DND-41 (cell line): ENCODE data around the gene ELAVL1.

Experiments
- ATAC-seq: fragments of 200-7000 bp; cut with Tn5 transposase; 3 replicates; pipeline ENCODE4 v1.9.1; 2021; ENCODE audit warnings: low read depth; ENCODE audit not compliant: insufficient read depth
- DNase-seq: peaks from one replicate; pipeline ENCODE4 v3.0.0-alpha.2; 2020
- H2AFZ ChIP-seq: 2 replicates; pipeline ENCODE4 v1.6.0; 2012; ENCODE audit warnings: low read depth, low read length
- H3K27ac ChIP-seq: 2 replicates; pipeline ENCODE4 v1.5.1; 2012; ENCODE audit warnings: low read length, inconsistent platforms
- H3K27me3 ChIP-seq: fragments of 200-600 bp; sonication (generic); 2 replicates; pipeline ENCODE4 v1.6.0; 2012; ENCODE audit warnings: low read length, mild to moderate bottlenecking, inconsistent platforms; ENCODE audit not compliant: insufficient read depth, poor library complexity
- H3K36me3 ChIP-seq: 2 replicates; pipeline ENCODE4 v1.5.1; 2012; ENCODE audit warnings: low read length, inconsistent platforms; ENCODE audit not compliant: insufficient read depth
- H3K4me1 ChIP-seq: 2 replicates; pipeline ENCODE4 v1.5.1; 2012; ENCODE audit warnings: mild to moderate bottlenecking, low read length; ENCODE audit not compliant: insufficient read depth
- H3K4me2 ChIP-seq: 2 replicates; pipeline ENCODE4 v1.6.0; 2012; ENCODE audit warnings: mild to moderate bottlenecking, moderate library complexity, low read length, inconsistent platforms; ENCODE audit not compliant: insufficient read depth
- H3K4me3 ChIP-seq, 2 experiments: fragments of 200-600 bp in 1 of 2; shearing (Covaris generic) in 1 of 2; 2 replicates each; pipeline ENCODE4 v1.5.1; 2012 to 2016; ENCODE audit warnings: inconsistent platforms in 2 of 2, low read length in 2 of 2, mild to moderate bottlenecking in 2 of 2, low read depth in 1 of 2, moderate library complexity in 1 of 2
- H3K79me2 ChIP-seq: 2 replicates; pipeline ENCODE4 v1.6.0; 2012; ENCODE audit warnings: low read length, inconsistent platforms; ENCODE audit not compliant: insufficient read depth
- H3K9ac ChIP-seq: 2 replicates; pipeline ENCODE4 v1.6.0; 2012; ENCODE audit warnings: low read depth, mild to moderate bottlenecking, inconsistent platforms, low read length, moderate library complexity
- H3K9me3 ChIP-seq: 2 replicates; pipeline ENCODE4 v1.5.1; 2012; ENCODE audit warnings: low read length, moderate library complexity, mild to moderate bottlenecking, inconsistent platforms; ENCODE audit not compliant: insufficient read depth, severe bottlenecking
- H4K20me1 ChIP-seq: 2 replicates; pipeline ENCODE4 v1.6.0; 2012; ENCODE audit warnings: low read length; ENCODE audit not compliant: insufficient read depth
- EZH2 ChIP-seq: IDR thresholded peaks from 3 replicates; pipeline ENCODE4 v1.6.1; 2012; ENCODE audit warnings: borderline replicate concordance, low read depth, mild to moderate bottlenecking, moderate library complexity, low read length, inconsistent platforms; ENCODE audit not compliant: severe bottlenecking
- TF ChIP-seq, protein P1 (sequence below): IDR thresholded peaks from 2 replicates; pipeline ENCODE4 v1.5.1; 2012; ENCODE audit warnings: borderline replicate concordance, low read length, moderate library complexity, mild to moderate bottlenecking; ENCODE audit not compliant: poor library complexity, severe bottlenecking; ENCODE audit errors: extremely low read depth

The ELAVL1 gene

DNA sequence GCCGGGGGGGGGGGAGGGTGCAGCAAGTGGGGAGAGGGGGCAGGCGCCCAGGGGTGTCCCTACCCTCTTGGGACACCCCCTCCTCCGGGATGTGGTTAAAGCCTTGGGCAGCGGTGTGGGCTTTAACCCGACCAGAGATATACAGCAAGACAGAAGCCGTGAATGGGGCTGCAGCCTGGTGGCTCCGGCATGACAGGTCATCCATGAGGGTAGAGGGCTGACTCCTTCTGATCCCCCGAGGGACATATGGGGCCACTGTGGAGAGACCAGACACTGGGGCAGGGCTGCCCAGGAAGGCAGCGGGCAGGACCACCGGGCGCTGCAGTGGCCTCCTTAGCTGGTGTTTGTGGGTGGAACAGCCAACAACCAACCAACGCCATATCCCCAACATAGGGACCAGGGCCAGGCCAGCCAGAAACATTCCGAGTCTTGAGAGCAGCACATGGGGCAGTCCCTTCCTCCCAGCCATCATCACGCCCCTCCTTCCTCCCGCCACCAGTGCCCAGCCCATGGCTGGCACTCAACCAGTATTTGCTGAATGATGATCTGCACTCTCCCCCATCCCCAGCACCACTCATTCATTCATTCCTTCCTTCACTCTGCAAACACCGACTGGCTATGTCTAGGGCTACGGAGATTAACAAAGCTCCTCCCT is 18.2 kb downstream of the ELAVL1 start:
- Histone ChIP-seq H3K36me3 (peaks cover 96% of the 10 kb centered on the region), H3K4me1 (no peaks in the 10 kb centered on the region), H3K4me2 (no peak overlapping the region), H3K27me3 (no peaks in the 10 kb centered on the region), H3K79me2 (peaks cover 97% of the 10 kb centered on the region), H3K9ac (no peak overlapping the region), H2AFZ (no peak overlapping the region), H3K27ac (no peak overlapping the region), H3K4me3 (no peak overlapping the region), H4K20me1 (peaks cover 89% of the 10 kb centered on the region), H3K9me3 (no peaks in the 10 kb centered on the region)
- DNase-seq (no peak), ATAC-seq (no peak)
- TF ChIP-seq EZH2: no peak
- TF ChIP-seq, protein P1, sequence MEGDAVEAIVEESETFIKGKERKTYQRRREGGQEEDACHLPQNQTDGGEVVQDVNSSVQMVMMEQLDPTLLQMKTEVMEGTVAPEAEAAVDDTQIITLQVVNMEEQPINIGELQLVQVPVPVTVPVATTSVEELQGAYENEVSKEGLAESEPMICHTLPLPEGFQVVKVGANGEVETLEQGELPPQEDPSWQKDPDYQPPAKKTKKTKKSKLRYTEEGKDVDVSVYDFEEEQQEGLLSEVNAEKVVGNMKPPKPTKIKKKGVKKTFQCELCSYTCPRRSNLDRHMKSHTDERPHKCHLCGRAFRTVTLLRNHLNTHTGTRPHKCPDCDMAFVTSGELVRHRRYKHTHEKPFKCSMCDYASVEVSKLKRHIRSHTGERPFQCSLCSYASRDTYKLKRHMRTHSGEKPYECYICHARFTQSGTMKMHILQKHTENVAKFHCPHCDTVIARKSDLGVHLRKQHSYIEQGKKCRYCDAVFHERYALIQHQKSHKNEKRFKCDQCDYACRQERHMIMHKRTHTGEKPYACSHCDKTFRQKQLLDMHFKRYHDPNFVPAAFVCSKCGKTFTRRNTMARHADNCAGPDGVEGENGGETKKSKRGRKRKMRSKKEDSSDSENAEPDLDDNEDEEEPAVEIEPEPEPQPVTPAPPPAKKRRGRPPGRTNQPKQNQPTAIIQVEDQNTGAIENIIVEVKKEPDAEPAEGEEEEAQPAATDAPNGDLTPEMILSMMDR: no peak

DNA sequence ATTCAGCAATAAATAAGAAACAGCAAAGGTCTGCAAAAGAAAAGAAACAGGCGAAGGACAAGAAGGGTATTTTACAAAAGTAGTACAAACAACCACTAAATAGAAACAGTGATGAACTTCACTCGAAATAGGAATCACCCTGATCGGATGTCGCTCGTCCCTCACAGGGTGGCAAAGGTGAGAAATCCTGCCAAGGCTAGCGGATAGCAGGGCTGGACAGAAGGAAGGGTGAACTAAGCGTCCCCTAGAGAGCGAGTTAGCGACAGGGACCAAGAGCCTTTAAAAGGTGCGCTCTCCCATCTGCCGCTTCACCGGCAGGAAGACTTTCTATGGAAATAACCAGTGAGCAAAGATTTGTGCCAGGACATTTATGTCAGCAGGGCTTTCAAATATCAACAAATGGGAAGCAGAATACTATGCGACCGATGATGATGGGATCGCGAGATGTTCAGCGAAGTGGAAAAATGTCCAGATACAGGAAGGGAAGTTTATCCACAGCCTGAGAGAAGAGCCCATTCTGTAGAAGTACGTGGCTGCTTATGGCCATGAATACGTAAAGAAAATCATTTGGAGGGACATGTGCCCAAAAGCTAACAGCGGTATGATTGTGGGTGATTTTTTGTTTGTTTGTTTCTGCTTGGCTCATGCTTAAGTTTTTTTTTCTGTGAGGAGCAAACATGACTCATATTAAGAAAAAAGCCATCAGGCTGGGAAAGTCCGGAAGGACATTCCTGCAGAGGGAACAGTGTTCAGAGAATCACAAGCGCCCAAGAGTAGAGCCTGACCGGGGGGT is 18.9 kb downstream of the ELAVL1 start:
- H2AFZ ChIP-seq: no peak overlapping the region
- H3K4me3 ChIP-seq: no peak overlapping the region
- H3K9ac ChIP-seq: no peak overlapping the region
- no peaks in the 10 kb centered on the region for H3K27me3 ChIP-seq
- peaks cover 92% of the 10 kb centered on the region for H4K20me1 ChIP-seq
- H3K4me2 ChIP-seq: no peak overlapping the region
- TF ChIP-seq, protein P1: no peak
- no peak for TF ChIP-seq EZH2
- H3K4me1 ChIP-seq: no peaks in the 10 kb centered on the region
- ATAC-seq (no peak), DNase-seq (no peak)
- H3K9me3 ChIP-seq: no peaks in the 10 kb centered on the region
- H3K79me2 ChIP-seq: peaks cover 95% of the 10 kb centered on the region
- H3K36me3 ChIP-seq: peaks cover 97% of the 10 kb centered on the region
- no peak overlapping the region for H3K27ac ChIP-seq

DNA sequence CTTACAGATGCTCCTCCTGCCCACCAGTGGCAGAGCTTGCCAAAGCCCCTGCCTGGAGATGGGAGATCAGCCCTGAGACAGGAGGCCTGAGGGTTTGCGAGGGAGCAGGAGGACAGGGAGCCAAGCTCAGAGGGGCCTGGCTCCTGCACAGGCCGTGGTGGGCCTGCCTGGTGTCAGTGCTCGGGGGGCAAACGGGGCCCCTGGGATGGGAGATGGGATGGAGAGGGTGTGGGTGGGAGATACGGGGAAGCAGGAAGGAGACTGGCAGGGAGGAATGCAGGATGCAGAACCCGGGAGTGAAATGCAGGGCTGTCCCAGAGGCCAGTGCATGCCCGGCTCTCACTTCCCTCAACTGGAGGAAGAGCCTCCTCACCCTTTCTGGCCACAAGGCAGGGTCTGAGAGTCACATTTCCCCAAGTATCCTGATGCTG is 19.9 kb downstream of the ELAVL1 start:
- Histone ChIP-seq H3K79me2 (peaks cover 94% of the 10 kb centered on the region), H3K36me3 (peaks cover 97% of the 10 kb centered on the region), H2AFZ (no peak overlapping the region), H3K27me3 (no peaks in the 10 kb centered on the region), H3K9me3 (no peaks in the 10 kb centered on the region), H3K4me2 (no peak overlapping the region), H3K4me3 (no peak overlapping the region), H3K4me1 (no peaks in the 10 kb centered on the region), H3K27ac (no peak overlapping the region), H4K20me1 (peaks cover 91% of the 10 kb centered on the region), H3K9ac (no peak overlapping the region)
- ATAC-seq: no peak
- TF ChIP-seq, protein P1: no peak
- TF ChIP-seq EZH2: no peak
- no peak for DNase-seq
